ENCODE results near the gene MINDY3. TPM values are rescaled to one million over a fixed set of nuclear protein-coding genes. Genes with fewer than 3 reads are reported as not detected.

Gene MINDY3
- 17.1 and 17.3 TPM in 2 replicates for total RNA-seq

DNA sequence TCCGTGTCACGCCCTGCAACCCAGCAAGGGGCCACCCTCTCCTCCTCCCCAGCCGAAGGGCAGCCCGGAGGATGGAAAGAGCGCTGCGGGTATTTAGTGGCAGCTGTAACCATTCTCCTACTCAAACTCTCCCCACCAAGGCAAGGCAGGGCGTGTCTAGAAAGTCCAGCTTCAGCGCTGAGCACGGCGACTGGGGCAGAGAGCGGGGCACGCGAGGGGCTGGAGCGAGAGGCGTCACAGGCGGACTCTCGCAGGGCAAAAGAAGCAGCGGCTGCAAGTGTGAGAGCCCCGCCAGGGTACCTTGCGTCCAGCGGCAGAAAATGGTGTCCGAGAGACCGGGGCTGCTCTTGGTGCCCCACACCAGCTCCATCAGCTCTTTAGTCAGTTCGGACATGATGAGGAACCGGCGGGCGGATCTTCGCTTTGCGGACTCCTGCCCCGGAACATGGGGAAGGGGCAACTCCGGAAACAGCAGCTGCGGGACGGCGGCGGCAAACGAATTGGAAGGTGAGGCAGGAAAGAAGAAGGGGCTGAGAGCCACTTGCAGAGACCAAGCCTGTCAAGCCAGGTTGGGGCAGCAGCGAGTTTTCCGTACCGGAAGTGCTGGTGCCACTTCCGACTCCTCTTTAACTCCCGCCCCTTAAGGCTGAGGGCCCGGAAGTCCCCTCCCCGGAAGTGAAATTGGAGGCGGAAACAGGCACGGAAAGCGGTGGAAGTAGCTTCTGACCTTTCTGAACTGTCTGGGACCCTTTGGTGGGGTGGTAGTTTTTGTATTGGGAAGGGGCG is at the start of gene MINDY3:
TSS of gene MINDY3 (minus strand) at position 602 of the 786 bp plus-strand sequence. CDS start at position 394, 208 bp downstream.

Other genes starting within 250 kb of the MINDY3 start
- 11.3 and 13.8 TPM in 2 replicates for gene ITGA8, start 140.6 kb downstream of the MINDY3 start, total RNA-seq